8988T (cell line): ENCODE results near the gene GHITM.
"Not testable (repeated sequence)": the region's sequence is repeated elsewhere in the genome, so short reads cannot be mapped to it uniquely, and the experiment has no call there.

Source experiments
- DNase-seq: peaks from one replicate; pipeline ENCODE4 v3.0.0; 2011

The GHITM gene

GRCh38 chr10:84148006-84148597, 8.8 kb downstream of the GHITM start:
- DNase-seq, result not testable (repeated sequence)

- no peak for DNase-seq
These were observed 10.5 kb downstream of the GHITM start for GRCh38 chr10:84149854-84150253.

DNA sequence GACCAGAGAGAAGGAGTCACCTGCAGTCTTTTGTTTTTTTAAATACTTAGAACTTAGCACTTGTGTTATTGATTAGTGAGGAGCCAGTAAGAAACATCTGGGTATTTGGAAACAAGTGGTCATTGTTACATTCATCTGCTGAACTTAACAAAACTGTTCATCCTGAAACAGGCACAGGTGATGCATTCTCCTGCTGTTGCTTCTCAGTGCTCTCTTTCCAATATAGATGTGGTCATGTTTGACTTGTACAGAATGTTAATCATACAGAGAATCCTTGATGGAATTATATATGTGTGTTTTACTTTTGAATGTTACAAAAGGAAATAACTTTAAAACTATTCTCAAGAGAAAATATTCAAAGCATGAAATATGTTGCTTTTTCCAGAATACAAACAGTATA, 13.5 kb downstream of the GHITM start:
- no peak for DNase-seq

GRCh38 chr10:84155521-84155920, 16.2 kb downstream of the GHITM start:
- no peak for DNase-seq

- DNase-seq, result no peak
These were observed 16.7 kb downstream of the GHITM start for GRCh38 chr10:84156009-84156408.

- DNase-seq, result no peak
These were observed 17.5 kb downstream of the GHITM start for GRCh38 chr10:84156768-84157167.

DNA sequence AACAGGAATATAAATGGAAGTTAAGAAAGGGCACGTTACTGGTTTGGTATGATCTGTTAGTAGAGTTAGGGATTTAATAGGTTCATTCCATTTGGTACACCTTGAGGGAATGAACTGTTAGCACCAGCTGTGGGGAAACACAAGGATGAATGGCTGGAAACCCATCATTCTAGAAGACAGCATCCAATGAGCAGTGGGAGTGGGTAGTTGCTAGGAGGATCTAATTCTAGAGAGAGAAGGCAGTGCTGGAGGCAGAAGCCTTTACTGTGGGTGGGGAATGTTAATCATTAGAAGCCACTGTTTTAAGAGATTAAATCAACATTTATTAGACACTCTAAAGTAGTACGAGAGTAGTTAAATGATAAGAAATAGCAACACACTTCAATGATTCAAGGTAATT, 18.8 kb downstream of the GHITM start:
- DNase-seq, result no peak

DNA sequence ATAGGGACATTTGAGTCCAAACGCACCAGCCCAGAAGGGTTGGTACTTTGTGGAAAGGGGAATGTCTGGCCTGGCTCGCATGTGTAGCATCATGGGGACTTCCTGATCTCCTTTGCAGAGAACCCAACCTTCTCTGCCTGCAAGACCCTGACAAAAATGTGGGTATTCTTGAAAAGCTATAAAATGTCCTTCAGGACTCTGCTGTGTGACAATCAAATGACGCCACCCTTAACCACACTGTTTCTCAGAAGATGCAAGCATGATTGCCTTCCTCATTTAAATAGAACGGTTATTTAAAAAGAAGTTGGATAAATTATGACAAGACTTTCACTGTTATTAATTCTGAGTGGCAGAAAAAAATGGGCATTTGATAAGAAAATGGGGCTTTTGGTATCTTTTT, 19.2 kb downstream of the GHITM start:
- no peak for DNase-seq

DNA sequence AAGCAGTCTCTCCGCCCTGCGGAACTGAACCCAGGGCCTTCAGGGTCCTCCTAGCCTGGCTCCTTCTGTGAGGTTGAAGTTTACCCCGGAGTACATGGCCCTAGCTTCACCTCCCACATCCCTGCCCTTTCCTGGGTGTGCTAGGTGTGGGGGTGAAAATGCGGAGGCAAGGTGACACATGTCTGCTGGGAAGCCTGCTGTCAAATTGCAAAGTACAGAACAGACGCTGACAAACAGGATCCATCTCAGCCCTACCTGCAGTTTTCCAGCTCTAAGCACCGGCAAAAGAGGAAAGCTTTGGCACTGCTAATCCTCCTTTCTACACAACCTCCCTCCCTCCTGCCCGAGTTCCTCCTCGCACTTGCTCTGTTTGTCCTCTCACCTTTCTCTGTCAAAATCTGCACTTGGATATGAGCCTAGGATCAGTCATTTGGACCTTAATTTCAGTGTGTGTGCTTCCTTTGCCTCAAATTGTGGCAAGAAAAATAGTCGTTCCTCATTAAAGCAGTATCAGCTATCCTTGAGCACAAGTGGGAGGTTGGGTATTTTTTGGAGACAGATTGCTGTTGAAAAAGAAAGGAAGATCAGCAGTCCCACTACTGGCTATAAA, 19.9 kb downstream of the GHITM start:
- DNase-seq, result no peak

- no peak for DNase-seq
These were observed 21.5 kb downstream of the GHITM start for GRCh38 chr10:84160663-84161362.

GRCh38 chr10:84163996-84164395, 24.7 kb downstream of the GHITM start:
- no peak for DNase-seq

GRCh38 chr10:84164442-84164841, 25.1 kb downstream of the GHITM start:
- no peak for DNase-seq

DNA sequence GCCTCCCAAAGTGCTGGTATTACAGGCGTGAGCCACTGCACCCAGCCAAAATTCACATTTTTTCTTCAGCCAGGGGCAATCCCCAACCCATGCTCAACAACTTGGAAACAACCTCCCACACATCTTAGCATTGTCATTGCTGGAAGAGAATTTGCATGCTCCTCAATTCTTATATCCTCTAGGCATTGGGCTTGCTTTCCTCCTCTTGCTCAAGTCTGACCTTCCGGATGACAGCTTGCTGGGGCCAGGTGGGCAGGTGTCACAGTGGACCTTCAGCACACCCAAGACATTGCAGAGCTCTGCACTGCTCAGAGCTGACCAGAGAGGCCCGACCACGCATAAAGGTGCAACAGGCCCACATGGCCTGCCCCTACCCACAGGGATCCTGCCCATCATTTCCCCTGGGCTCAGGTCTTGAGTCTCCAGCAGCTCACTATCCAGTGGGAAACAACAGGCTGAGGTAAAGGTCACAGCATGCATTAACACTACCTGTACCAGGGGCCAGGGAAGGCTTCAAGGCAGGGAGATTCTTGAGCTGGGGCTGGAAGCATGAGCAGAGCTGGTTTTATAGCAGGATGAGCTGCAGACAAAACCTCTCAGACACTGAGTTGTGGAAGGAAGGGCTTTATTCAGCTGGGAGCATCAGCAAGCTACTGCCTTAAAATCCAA, 27.4 kb downstream of the GHITM start:
- no peak for DNase-seq

DNA sequence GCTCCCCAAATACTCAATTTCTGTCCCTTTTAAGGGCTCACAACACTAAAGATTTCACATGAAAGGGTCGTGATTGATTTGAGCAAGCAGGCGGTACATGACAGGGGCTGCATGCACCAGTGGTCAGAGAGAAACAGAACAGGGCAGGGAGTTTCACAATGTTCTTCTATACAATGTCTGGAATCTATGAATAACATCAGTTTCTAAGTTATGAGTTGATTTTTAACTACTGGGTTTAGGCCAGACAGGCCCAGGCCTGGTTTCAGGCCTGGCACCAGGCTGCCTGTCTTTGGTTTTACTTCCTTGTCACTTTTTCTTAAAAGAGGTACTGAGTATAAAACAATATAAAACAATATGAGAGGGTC, 28.0 kb downstream of the GHITM start:
- DNase-seq, result not testable (repeated sequence)

GRCh38 chr10:84168382-84168781, 29.1 kb downstream of the GHITM start:
- not testable (repeated sequence) for DNase-seq

DNA sequence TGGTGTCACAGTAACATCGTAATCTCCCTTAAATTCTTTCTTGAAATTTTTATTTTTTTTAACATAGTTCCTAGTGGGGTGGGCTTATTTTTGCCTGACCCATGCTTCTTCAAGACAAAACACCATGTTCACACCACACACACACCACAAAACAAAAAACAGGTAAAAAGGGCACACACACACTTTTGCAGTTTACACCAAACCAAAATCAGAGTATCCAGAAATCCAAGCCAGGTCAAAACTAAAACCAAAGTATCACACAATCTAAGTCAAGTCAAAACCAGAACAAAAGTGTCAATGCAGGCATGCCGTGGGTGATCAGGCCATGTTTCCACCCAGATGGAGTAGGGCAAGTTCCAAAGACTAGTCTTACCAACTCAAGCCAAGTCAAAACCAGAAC, 31.9 kb downstream of the GHITM start:
- DNase-seq, result not testable (repeated sequence)

GRCh38 chr10:84171700-84172466, 32.6 kb downstream of the GHITM start:
- not testable (repeated sequence) for DNase-seq

DNA sequence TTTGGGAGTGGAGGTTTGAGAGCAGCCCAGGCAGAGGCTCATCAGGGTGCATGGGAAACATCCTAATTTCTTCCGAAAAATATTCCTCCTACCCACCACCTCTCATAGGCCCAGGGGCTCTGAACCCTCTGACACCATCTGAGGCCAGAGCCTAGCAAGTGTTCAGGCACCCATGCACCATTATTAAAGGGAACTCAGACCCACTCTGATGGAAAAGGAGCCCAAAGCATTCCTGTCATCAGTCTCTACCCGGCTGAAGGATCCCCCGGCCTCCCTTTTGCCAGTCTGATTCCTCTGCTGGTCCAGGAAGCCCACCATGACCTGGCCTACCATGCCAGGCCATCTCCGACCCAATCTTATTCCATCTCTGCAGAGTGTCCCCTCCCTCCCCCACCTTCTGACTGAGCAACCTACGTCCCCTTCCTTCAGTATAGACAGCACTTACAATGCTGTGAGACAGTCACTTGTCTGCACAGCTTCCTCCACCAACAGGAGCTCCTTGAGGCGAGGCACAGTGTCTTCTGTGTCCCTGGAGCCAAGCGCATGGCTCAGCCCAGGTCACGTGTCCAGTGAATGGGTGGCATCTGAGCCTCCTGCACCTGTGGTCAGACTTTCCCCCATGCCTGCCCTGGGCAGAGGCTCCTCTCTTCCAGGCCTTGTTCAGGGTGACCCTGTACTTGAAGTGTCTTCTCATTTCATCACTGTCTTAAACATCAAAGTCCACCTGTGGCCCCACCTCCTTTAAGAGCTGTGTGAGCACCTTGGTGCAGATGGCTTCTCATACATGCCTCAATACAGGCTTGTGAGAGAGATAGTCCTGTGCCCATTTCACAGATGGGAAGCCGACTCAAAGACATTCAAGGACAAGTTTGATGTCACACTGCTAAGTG, 33.4 kb downstream of the GHITM start:
- DNase-seq, result no peak

GRCh38 chr10:84173501-84173929, 34.2 kb downstream of the GHITM start, which contains the start of gene GPR15LG:
GPR15LG (plus strand) TSS chr10:84173801; CDS start chr10:84173852, 51 bp downstream.
- no peak for DNase-seq

DNA sequence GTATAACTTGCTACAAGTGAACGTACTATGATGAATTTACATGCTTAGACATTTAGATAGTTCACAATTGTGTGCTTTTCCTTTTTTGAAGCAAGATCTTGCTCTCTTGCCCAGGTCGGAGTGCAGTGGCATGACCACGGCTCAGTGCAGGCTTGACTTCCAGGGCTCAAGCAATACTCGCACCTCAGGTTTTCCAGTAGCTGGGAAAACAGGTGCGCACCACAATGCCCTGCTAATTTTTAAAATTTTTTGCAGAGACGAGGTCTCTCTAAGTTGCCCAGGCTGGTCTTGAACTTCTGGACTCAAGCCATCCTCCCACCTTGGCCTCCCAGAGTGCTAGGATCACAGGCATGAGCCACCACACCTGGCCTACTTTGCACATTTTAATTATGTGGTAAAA, 36.1 kb downstream of the GHITM start:
- DNase-seq, result no peak

DNA sequence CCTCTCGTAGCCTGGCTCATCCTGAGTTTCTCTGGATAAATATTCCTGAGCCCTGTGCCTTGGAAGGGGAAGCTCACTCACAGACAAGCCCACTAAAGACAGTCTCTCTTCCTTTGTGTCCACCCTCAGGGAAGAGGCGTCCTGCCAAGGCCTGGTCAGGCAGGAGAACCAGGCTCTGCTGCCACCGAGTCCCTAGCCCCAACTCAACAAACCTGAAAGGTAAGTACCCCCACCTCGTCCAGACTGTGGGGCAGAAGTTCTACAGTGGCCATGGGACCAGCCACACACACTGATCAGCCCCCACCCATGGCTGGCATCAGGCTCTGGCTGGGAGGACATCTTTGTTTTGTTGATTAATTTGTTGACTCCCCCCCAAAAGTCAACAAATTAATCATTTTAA, 37.0 kb downstream of the GHITM start:
- no peak for DNase-seq
